Activated naive CD8-positive, alpha-beta T cell treated with anti-CD3 and anti-CD28 coated beads, Interleukin-2, amount 50 U/mL, for 24 hours (primary cell): ENCODE data around the gene TUBA1A.
A peak's percentile ranks its signal among the peaks of the same experiment; 100 is the strongest.

Source experiments
- ATAC-seq: fragments of 150-1000 bp; cut with Tn5 transposase; one replicate; pipeline ENCODE4 v1.10.0; 2021
- DNase-seq: peaks from one replicate; pipeline ENCODE4 v3.0.0; 2021
- H3K27ac Mint-ChIP-seq: one replicate; pipeline ENCODE4 v1.8.0; 2021; ENCODE audit warnings: mild to moderate bottlenecking, mixed read lengths
- H3K27me3 Mint-ChIP-seq: one replicate; pipeline ENCODE4 v1.8.0; 2021; ENCODE audit warnings: mixed read lengths
- H3K36me3 Mint-ChIP-seq: one replicate; pipeline ENCODE4 v1.8.0; 2021; ENCODE audit warnings: low read depth, mixed read lengths
- H3K4me1 Mint-ChIP-seq: one replicate; pipeline ENCODE4 v1.8.0; 2021; ENCODE audit warnings: mixed read lengths
- H3K4me3 Mint-ChIP-seq: one replicate; pipeline ENCODE4 v1.8.0; 2021; ENCODE audit warnings: mild to moderate bottlenecking, moderate library complexity, mixed read lengths
- H3K9me3 Mint-ChIP-seq: one replicate; pipeline ENCODE4 v1.8.0; 2021; ENCODE audit warnings: mixed read lengths

TUBA1A gene

GRCh38 chr12:49188916-49189367, at the start of gene TUBA1A:
TSS of gene TUBA1A (minus strand) at chr12:49189080. CDS start at chr12:49188979, 101 bp downstream.
- ATAC-seq (peak; percentile 97), DNase-seq (peak; percentile 88)
- H3K27ac Mint-ChIP-seq, result peak within 1 kb of the TSS; percentile 93
- H3K4me1 Mint-ChIP-seq, result peaks cover 19% of the 10 kb centered on the region
- H3K27me3 Mint-ChIP-seq, result no peaks in the 10 kb centered on the region
- H3K4me3 Mint-ChIP-seq, result peak within 1 kb of the TSS; percentile 91
- H3K9me3 Mint-ChIP-seq, result no peaks in the 10 kb centered on the region
- H3K36me3 Mint-ChIP-seq, result peaks cover 13% of the 10 kb centered on the region

GRCh38 chr12:49236423-49236822, 47.5 kb upstream of the TUBA1A start:
- no peak overlapping the region for H3K4me3 Mint-ChIP-seq
- peaks cover 4% of the 10 kb centered on the region for H3K27me3 Mint-ChIP-seq
- H3K36me3 Mint-ChIP-seq, result no peaks in the 10 kb centered on the region
- no peaks in the 10 kb centered on the region for H3K9me3 Mint-ChIP-seq
- H3K27ac Mint-ChIP-seq, result peak overlapping the region; percentile 18
- ATAC-seq (peak; percentile 11), DNase-seq (no peak)
- H3K4me1 Mint-ChIP-seq, result peaks cover 26% of the 10 kb centered on the region

- DNase-seq (peak; percentile 20), ATAC-seq (peak; percentile 11)
- Mint-ChIP-seq H3K9me3 (no peaks in the 10 kb centered on the region), H3K4me3 (peak overlapping the region; percentile 80), H3K36me3 (no peaks in the 10 kb centered on the region), H3K27me3 (peaks cover 2% of the 10 kb centered on the region), H3K4me1 (peaks cover 26% of the 10 kb centered on the region), H3K27ac (peak overlapping the region; percentile 86)
These were observed 45.1 kb upstream of the TUBA1A start for GRCh38 chr12:49233842-49234526.

DNA sequence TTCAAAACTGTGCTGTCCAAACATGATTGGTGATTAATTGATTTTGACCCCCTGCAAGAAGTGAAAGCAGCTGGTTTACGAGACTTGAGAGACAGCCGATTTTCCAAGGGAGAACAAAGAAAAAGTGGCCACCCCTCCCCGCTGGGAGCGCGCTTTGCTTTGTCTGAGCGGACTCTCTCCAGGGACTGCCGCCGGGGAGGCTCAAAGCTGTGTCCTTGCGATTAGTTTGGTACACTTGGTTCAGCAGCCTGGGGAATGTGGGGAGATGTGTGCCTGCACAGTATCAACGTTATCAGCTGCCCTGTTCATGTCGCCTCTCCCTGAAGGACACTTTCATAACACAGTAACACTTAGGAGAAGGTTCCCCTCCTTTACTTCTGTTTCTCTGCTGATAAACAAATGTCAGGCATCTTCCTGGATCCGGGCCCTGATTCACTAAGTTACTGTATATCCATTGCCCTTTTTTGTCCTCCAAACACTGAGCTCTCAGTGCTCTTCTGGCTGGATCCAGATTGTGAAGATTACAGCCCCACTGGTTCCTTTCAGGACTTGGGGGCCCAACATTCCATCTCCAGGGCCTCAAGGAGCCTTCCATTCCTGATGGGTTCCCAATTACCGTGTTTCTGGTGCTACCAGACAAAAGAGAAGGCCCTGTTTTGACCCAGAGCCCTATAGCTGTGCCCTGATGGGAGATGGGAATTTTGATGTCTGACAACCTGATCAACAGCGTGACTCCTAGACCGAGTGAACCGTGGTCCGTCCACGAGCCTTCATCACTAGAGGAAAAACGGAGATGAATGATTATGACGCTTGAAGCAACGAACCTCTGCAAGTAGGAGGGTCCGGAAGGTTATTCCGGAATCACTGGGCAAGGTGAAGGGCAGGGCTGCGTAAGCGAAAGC, 44.3 kb upstream of the TUBA1A start:
- DNase-seq, result no peak
- Mint-ChIP-seq H3K27ac (peak overlapping the region; percentile 86), H3K27me3 (no peaks in the 10 kb centered on the region), H3K9me3 (no peaks in the 10 kb centered on the region), H3K36me3 (no peaks in the 10 kb centered on the region), H3K4me3 (peak overlapping the region; percentile 80), H3K4me1 (peaks cover 26% of the 10 kb centered on the region)
- no peak for ATAC-seq

- H3K4me1 Mint-ChIP-seq, result peaks cover 26% of the 10 kb centered on the region
- no peaks in the 10 kb centered on the region for H3K27me3 Mint-ChIP-seq
- ATAC-seq, result no peak
- H3K36me3 Mint-ChIP-seq, result no peaks in the 10 kb centered on the region
- no peak overlapping the region for H3K27ac Mint-ChIP-seq
- no peak overlapping the region for H3K4me3 Mint-ChIP-seq
- H3K9me3 Mint-ChIP-seq, result no peaks in the 10 kb centered on the region
- no peak for DNase-seq
These were observed 43.2 kb upstream of the TUBA1A start for GRCh38 chr12:49231878-49232655.

GRCh38 chr12:49230805-49231194, 41.9 kb upstream of the TUBA1A start:
- ATAC-seq (no peak), DNase-seq (no peak)
- H3K9me3 Mint-ChIP-seq, result no peaks in the 10 kb centered on the region
- no peaks in the 10 kb centered on the region for H3K27me3 Mint-ChIP-seq
- no peak overlapping the region for H3K4me3 Mint-ChIP-seq
- no peaks in the 10 kb centered on the region for H3K36me3 Mint-ChIP-seq
- H3K4me1 Mint-ChIP-seq, result peaks cover 19% of the 10 kb centered on the region
- H3K27ac Mint-ChIP-seq, result no peak overlapping the region

DNA sequence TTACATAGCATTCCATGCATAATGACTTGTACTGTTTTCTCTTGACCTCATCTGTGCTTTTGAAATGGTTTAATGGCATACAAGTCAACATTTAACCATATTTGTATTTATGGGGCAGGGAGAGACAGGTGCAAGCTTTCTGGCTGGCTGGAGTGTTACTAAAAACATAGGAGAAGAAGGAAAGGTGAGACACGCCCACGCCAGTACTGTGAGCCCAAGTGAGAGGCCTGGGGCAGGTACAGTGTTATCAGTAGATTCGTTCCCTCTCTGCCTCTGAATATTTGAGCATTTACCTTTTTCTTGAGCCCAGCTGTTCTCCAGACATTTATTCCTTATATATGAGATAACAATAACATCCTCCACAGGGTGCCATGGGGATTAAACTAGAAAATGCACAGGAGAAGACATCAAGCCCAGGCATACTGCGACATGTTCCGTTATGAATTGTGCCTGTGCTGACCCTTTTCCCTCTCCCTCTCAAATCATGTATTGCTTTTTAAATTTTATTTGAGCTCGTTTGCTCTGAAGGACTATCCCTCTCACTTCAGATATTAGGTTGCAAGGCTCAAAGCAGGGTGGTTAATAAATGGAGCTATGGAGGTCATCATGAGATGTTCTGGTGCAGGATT, 41.4 kb upstream of the TUBA1A start:
- Mint-ChIP-seq H3K4me1 (peaks cover 17% of the 10 kb centered on the region), H3K9me3 (no peaks in the 10 kb centered on the region), H3K4me3 (no peak overlapping the region), H3K27me3 (no peaks in the 10 kb centered on the region), H3K36me3 (no peaks in the 10 kb centered on the region), H3K27ac (no peak overlapping the region)
- DNase-seq (no peak), ATAC-seq (no peak)

- Mint-ChIP-seq H3K4me1 (peaks cover 3% of the 10 kb centered on the region), H3K36me3 (no peaks in the 10 kb centered on the region), H3K4me3 (no peak overlapping the region), H3K27me3 (no peaks in the 10 kb centered on the region), H3K27ac (no peak overlapping the region), H3K9me3 (no peaks in the 10 kb centered on the region)
- ATAC-seq (no peak), DNase-seq (no peak)
These were observed 39.8 kb upstream of the TUBA1A start for GRCh38 chr12:49228653-49229052.

DNA sequence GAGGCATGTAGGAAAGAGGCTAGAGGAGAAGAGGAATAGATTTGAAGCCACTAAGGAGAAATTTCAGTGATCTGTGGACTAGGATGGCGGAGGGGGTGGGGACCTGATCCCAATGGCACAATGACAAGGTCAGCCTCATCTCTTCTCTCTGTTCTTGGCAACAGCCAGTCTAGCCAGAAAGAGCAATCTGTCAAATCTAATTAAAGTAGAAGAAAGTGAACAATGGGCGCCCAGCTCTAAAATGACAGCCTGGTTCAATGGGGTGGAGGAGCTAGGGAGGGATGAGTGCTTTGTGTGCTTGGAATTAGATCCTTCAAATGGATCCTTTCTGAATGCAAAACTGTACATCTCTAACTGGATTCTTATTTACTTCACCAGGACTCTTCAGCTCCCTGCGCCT, 38.8 kb upstream of the TUBA1A start:
- ATAC-seq (no peak), DNase-seq (no peak)
- Mint-ChIP-seq H3K36me3 (no peaks in the 10 kb centered on the region), H3K27ac (no peak overlapping the region), H3K27me3 (no peaks in the 10 kb centered on the region), H3K4me1 (no peaks in the 10 kb centered on the region), H3K4me3 (no peak overlapping the region), H3K9me3 (no peaks in the 10 kb centered on the region)

GRCh38 chr12:49225576-49226166, 36.8 kb upstream of the TUBA1A start:
- no peaks in the 10 kb centered on the region for H3K27me3 Mint-ChIP-seq
- no peak overlapping the region for H3K4me3 Mint-ChIP-seq
- H3K4me1 Mint-ChIP-seq, result no peaks in the 10 kb centered on the region
- no peaks in the 10 kb centered on the region for H3K36me3 Mint-ChIP-seq
- H3K9me3 Mint-ChIP-seq, result no peaks in the 10 kb centered on the region
- no peak overlapping the region for H3K27ac Mint-ChIP-seq
- ATAC-seq (no peak), DNase-seq (no peak)

DNA sequence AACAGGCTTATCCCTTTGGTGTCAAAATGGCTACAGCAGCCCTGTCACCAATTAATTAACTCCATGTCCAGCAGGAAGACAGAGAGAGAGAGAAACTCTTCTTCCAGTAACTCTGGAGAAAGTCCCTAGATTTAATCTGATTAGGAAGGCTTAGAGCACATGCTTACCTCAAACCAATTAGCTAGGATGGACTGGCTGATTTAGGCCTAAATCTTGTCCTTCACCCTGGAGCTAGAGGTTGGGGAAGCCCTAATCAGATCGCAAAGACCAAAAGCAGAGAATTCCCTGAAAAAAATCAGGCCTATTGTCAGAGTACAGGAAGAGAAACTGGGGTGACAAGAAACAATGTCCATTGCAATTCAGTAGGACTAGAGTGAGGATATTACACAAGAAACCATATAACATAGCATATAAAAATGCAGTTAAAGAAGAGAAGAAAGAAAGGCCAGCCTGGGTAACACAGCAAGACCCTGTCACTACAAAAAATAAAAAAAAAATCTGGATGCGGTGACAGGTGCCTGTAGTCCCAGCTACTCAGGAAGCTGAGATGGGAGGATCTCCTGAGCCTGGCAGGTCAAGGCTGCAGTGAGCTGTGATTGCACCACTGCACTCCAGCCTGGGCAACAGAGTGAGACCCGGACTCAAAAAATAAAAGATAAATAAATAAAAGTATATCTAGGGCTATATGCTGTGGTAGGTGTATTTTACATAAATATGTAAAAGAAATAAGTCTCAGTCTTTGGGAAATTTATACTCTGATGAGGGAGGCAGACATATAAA, 34.9 kb upstream of the TUBA1A start:
- no peak for ATAC-seq
- H3K4me1 Mint-ChIP-seq, result no peaks in the 10 kb centered on the region

GRCh38 chr12:49223122-49223521, 34.2 kb upstream of the TUBA1A start:
- Mint-ChIP-seq H3K4me3 (no peak overlapping the region), H3K36me3 (no peaks in the 10 kb centered on the region), H3K27ac (no peak overlapping the region), H3K27me3 (no peaks in the 10 kb centered on the region), H3K9me3 (no peaks in the 10 kb centered on the region), H3K4me1 (no peaks in the 10 kb centered on the region)
- ATAC-seq (no peak), DNase-seq (no peak)

More for the DNA sequence above, 34.9 kb upstream of the TUBA1A start:
- H3K9me3 Mint-ChIP-seq, result no peaks in the 10 kb centered on the region
- H3K27me3 Mint-ChIP-seq, result no peaks in the 10 kb centered on the region
- no peaks in the 10 kb centered on the region for H3K36me3 Mint-ChIP-seq
- DNase-seq, result no peak
- H3K27ac Mint-ChIP-seq, result no peak overlapping the region
- H3K4me3 Mint-ChIP-seq, result no peak overlapping the region

DNA sequence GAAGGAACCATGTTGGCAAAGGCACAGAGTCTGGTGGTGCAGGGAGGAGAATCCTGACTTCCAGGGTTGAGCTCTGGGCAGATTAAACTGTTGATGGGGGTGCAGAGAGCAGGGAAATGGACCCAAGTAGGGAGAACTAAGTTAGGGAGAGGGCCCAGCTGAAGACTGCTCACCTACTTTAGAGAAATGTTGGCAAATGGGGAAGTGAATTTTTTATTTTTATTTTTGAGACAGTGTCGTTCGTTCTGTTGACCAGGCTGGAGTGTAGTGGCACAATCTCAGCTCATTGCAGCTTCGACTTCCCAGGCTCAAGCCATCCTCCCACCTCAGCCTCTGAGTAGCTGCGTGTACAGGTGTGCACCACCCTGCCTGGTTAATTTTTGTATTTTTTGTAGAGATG, 32.1 kb upstream of the TUBA1A start:
- no peaks in the 10 kb centered on the region for H3K36me3 Mint-ChIP-seq
- no peaks in the 10 kb centered on the region for H3K9me3 Mint-ChIP-seq
- H3K27ac Mint-ChIP-seq, result no peak overlapping the region
- H3K4me1 Mint-ChIP-seq, result no peaks in the 10 kb centered on the region
- H3K27me3 Mint-ChIP-seq, result no peaks in the 10 kb centered on the region
- ATAC-seq (no peak), DNase-seq (no peak)
- H3K4me3 Mint-ChIP-seq, result no peak overlapping the region
